Activated CD8-positive, alpha-beta memory T cell treated with anti-CD3 and anti-CD28 coated beads, Interleukin-2, amount 50 U/mL, for 24 hours (primary cell): ENCODE measurements around the gene SURF1.
"Not testable (repeated sequence)": the region's sequence is repeated elsewhere in the genome, so short reads cannot be mapped to it uniquely, and the experiment has no call there.

ENCODE experiments used
- DNase-seq: peaks from one replicate; pipeline ENCODE4 v3.0.0-alpha.2; 2020; ENCODE audit errors: extremely low read depth

SURF1 gene

GRCh38 chr9:133342570-133342969, 13.7 kb downstream of the SURF1 start:
- no peak for DNase-seq

GRCh38 chr9:133342069-133342406, 14.2 kb downstream of the SURF1 start:
- no peak for DNase-seq

GRCh38 chr9:133341369-133342068, 14.8 kb downstream of the SURF1 start:
- no peak for DNase-seq

GRCh38 chr9:133340916-133341315, 15.4 kb downstream of the SURF1 start:
- no peak for DNase-seq

- no peak for DNase-seq
These were observed 16.0 kb downstream of the SURF1 start for GRCh38 chr9:133340256-133340655.

GRCh38 chr9:133339641-133340040, 16.6 kb downstream of the SURF1 start:
- no peak for DNase-seq

- DNase-seq, result peak; percentile 84
These were observed 20.1 kb downstream of the SURF1 start, which contains the start of gene SURF6 for GRCh38 chr9:133335924-133336811. SURF6 (minus strand) TSS chr9:133336188; CDS start chr9:133336132, 56 bp downstream.

GRCh38 chr9:133334888-133335287, 21.4 kb downstream of the SURF1 start:
- not testable (repeated sequence) for DNase-seq

GRCh38 chr9:133334161-133334560, 22.1 kb downstream of the SURF1 start:
- no peak for DNase-seq

GRCh38 chr9:133333566-133333965, 22.7 kb downstream of the SURF1 start:
- no peak for DNase-seq

GRCh38 chr9:133333011-133333410, 23.3 kb downstream of the SURF1 start:
- no peak for DNase-seq

- no peak for DNase-seq
These were observed 23.9 kb downstream of the SURF1 start for GRCh38 chr9:133332381-133332730.

- no peak for DNase-seq
These were observed 24.5 kb downstream of the SURF1 start for GRCh38 chr9:133331641-133332380.

- no peak for DNase-seq
These were observed 25.1 kb downstream of the SURF1 start for GRCh38 chr9:133331221-133331620.

- DNase-seq, result not testable (repeated sequence)
These were observed 26.8 kb downstream of the SURF1 start for GRCh38 chr9:133329306-133330156.

GRCh38 chr9:133327834-133328484, 28.3 kb downstream of the SURF1 start:
- DNase-seq, result no peak

GRCh38 chr9:133327021-133327420, 29.3 kb downstream of the SURF1 start:
- DNase-seq, result not testable (repeated sequence)

- DNase-seq, result no peak
These were observed 32.1 kb downstream of the SURF1 start for GRCh38 chr9:133323991-133324703.

GRCh38 chr9:133323211-133323610, 33.1 kb downstream of the SURF1 start:
- no peak for DNase-seq

GRCh38 chr9:133322701-133323100, 33.6 kb downstream of the SURF1 start:
- DNase-seq, result no peak
